Non-pigmented ciliary epithelial cell (primary cell): ENCODE results near the gene SLX9.
"Not testable (repeated sequence)": the region's sequence is repeated elsewhere in the genome, so short reads cannot be mapped to it uniquely, and the experiment has no call there.

ENCODE experiments used
- DNase-seq: peaks from one replicate; pipeline ENCODE4 v3.0.0-alpha.2; 2010; ENCODE audit warnings: low read depth

The SLX9 gene

DNA sequence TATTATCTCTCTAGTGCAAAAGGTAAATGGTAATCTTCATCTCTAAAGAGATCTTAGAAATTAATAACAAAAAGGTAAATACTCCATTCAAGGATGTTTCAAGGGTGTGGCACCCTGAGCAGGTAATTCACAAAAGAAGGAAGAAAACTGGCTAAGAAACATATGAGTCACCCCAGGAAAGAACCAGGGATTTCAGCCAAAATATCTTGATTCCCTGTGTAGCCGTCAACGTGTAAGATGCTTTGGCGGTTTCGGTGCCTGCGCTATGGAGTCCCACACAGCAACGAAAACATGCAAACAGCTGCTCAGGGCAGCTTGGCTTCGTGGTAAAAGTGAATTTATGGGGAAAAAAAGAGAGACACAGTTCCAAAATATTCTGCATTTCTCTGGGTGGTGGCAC lies 22.9 kb upstream of the SLX9 start:
- no peak for DNase-seq

DNA sequence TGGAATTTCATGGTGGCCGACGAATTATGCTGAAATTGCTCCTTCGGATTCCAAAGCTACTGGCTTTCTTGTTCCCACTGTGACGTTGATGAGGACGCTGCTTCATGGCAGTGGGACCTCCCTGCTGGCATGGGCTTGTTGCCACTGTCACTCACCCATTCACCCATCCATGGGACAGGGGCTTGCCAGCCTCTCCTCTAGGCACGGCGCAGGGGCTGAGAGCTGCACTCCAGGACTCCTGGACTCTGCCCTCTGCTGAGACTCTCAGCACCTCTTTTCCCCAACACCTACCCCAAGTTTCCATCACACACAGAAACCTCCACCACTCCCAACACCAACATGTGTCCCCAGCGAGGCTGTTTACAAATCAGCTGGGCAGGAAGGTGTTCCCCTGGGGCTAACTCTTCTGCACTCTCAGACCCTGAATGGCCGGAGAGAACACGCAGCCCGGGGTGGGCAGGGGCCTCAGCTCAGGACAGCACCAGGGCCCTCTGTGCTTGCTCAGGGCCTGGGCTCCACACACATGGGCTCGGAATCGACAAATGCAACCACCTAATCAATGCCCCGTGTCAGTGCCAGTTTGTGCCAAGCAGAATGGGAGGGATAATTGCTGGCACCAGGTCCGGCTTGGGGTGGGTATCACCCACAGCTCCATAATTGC lies 22.3 kb upstream of the SLX9 start:
- no peak for DNase-seq

DNA sequence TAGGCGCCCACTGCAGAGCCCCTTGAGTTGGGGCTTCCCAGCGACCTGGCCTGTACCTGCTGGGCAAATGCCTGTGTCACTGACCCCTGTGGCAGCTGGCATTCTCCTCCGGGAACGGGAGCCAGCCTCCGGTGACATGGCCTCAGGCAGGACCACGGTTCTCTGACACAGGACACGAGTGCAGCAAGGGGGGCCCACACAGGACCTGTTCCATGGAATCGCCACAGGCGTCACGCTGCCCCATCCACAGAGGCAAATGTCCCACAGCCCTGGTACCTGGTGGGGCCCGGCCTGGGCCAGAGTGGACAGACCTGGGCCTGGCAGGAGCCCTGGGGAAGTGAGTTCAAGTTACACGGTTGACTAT lies 21.7 kb upstream of the SLX9 start:
- DNase-seq = no peak

DNA sequence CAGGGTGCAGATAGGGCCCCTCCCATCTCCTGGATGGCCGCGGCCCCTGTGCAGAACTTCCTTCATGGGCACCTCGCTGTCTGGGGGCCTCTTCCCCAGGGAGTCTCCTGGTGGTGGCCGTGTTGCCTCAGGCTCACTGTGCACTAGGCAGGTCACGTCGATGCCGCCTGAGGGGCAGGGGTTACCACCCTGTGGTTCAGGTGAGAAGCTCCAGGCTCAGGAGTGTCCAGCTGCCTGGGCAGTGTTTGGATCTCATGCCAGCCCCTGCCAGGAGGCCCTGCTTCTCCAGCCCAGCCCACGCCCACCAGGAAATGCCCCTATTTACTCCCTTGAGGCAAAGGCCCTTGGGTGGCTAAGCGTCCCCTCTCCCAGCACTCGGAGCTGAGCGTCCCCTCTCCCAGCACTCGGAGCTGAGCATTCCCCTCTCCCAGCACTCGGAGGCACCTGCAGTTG lies 21.2 kb upstream of the SLX9 start:
- DNase-seq = no peak

DNA sequence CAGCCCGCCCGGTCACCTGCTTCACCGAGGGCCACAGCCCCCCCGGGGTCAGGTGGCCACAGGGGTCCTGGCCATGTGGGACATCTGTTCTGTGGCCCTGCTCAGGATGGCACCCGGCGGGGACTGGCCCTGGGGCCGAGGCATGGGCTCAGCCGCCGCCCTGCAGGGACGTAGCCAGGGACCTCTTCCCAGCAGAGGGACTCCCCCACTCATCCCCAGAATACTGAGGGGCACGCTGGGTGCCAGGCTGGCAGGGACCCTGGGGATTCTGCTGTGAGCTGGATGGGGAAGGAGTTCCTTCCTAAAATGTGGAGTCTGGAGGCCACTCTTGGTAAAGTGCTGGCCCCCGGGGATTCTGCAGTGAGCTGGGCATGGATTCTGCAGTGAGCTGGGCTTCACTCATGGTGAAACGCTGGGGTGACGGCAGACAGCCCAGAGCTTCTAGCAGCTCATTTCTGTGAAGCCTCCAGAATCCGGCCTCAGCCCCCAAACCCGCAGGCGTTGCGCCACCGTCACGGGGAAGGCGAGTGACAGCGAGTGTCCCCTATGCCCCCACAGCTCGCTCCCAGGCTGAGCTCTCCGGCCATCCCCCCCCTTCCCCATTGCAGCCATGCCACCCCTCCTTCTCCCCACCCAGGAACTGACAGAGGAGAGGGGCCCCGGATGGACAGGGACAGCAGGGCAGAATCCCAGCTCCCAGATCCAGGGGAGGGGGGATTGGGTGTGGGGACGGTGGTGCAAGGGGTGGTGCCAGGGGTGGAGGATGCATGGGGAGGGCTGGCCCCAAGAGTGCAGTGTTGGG lies 20.5 kb upstream of the SLX9 start:
- no peak for DNase-seq

DNA sequence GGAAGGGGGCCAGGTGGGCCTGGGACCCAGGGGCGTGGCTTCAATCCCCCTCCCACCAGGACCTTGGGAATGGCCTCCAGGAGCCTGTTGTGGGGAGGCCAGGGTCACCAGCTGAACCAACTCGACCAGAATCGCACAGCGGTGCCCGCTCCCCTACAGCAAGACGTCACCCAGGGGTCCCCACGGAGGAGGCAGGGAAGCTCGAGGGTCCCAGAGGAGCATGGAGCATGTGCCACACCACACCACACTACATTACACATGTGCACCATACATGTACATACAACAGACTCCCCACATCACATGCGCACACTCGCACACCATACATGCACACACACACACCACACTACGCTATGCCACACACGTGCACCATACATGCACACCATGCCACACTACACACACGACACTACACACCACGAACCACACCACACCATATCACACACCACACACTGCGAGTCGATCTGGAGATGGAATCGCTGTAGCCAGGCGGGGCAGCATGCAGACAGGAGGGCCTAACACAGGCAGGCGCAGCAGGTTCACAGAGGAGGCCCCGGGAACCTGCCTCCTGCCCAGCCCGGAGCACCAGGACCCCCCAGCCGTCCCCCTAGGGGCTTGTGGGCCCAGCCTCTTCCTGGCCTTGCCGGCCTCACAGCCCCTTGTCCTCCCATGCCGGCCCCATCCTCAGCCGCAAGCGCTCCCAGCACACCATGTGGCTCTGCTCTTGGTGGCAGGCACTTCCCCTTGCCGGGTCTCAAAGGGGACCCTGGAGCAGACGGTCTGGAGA lies 19.7 kb upstream of the SLX9 start:
- no peak for DNase-seq

DNA sequence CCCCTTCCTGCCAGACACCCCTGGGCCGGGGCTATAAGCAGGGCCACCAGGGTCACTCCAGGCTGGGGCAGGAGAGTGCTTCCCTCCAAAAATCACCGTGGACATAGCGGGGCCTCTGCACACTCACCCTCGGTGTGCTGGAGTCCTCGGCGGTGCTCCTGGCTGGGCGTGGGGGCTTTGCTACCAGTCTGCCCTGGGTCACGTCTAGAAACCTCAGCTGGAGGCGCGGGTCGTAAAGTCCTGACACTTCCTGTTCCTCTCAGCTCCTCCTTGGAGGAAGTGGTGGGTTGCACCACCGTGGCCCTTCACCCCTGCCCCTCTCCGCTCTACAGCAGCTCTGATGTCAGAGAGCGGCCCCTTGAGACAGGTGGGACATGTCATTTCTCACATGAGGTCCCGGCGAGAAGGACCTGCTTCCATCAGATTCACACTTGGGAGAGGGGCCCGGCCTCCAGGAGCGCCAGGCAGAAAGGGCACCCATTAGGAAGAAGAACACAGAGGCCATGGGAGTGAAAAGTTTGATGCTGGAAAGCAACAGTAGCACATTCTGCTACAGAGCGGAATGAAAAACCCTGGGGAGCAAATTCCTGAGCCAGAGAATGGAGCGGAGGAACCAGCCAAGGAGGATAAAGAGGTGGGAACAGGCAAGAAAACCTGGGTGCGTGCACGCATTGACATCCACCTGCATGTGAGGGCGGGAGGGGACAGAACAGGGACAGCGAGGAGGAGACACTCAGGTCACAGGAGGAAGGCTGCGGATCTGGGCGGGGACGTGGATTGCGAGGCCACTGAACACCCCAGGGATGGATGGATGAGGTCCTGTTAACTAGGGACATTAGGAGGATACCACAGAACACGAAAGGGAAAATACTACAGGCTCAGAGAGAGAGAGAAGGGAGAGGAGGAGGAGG lies 18.9 kb upstream of the SLX9 start, which contains the start of gene ITGB2:
TSS of gene ITGB2 (minus strand) at position 206 of the 911 bp plus-strand sequence. CDS start 10,117 bp downstream, outside the sequence.
- DNase-seq = no peak

DNA sequence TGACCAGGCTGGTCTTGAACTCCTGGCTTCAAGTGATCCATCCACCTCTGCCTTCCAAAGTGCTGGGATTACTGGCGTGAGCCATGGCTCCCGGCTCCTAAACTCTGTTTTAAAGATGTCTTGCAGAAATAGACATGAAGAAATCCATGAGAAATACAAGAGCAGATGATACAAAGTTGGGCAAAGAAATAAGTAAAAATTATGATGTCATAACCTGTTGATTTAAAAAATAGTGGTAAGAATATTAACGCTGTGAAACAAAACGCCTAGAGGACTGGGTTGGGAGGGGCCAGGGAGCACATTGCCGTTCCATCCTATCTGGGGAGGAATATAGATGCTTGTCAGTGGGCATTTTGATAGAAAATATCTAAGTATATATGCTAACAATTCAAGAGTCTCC lies 17.9 kb upstream of the SLX9 start:
- no peak for DNase-seq

DNA sequence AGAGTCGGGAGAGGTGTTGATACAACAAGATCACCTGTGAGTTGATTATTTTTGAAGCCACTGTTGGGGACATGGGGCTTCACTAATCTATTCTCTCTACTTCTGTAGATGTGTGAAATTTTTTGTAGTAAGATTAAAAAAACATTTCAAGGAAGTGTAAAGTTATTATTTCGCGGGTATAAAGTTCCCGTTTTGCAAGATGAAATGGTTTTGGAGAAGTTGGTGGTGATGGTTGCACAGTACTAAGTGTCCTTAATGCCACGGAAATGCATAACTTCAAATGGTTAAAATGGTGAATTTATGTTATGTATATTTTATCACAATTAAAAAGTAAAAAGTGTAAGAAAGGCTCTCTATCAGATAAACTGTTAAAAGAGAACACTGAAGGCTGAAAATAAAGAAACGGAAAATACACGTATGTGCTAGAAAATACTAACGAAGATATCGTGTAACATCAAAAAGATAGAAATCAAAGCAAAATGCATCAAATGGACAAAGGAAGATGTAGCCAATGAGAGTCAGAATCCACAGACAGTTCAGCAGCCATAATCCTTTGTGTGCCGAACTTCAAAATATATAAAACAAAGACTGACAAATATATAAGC lies 16.2 kb upstream of the SLX9 start:
- no peak for DNase-seq

DNA sequence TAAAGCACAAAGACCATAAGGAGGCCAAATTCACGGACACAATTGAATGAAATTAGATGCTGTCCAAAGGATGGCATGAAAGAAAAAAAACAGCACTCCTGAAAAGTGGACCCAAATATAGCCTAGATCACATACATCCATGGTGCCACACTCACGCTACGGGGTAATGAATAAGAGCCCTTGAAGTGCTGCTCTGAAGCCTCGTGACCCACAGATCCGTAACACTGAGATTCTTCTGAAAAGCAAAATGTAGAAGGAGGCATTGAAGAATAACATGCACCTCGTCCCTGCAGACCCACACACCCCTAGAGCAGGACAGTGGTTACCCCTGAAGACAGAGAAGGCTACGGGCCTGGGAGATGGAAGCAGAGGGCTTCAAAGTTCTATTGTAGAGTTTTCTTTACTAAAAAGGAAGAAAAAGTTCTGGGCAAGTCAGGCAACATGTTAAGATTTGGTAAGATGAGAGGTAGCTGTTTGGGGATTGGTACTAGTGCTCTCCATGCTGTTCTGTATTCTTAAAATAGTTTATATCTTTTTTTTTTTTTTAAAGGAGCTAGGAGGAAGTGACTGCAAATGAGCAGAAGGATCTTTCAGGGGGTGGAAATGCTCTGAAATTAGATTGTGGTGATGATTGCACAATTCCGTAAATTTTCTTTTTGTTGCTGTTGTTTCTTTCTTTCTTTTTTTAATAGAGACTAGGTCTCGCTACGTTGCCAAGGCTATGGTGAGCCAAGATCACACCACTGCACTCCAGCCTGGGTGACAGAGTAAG lies 15.0 kb upstream of the SLX9 start:
- no peak for DNase-seq

DNA sequence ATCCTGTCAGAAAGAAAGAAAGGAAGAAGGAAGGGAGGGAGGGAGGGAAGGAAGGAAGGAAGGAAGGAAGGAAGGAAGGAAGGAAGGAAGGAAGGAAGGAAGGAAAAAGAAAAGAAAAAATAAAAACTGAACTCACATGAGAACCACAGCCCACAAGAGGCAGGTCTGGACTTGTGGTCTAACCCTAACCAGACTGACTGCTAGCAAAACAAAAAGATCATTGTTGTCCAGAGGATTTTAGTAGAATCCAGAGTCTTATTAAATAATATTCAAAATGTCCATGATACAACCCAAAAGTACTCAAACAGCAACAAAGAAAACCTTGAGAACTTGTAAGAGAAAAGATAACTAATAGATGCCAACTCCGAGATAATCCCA lies 14.5 kb upstream of the SLX9 start:
- DNase-seq = no peak

DNA sequence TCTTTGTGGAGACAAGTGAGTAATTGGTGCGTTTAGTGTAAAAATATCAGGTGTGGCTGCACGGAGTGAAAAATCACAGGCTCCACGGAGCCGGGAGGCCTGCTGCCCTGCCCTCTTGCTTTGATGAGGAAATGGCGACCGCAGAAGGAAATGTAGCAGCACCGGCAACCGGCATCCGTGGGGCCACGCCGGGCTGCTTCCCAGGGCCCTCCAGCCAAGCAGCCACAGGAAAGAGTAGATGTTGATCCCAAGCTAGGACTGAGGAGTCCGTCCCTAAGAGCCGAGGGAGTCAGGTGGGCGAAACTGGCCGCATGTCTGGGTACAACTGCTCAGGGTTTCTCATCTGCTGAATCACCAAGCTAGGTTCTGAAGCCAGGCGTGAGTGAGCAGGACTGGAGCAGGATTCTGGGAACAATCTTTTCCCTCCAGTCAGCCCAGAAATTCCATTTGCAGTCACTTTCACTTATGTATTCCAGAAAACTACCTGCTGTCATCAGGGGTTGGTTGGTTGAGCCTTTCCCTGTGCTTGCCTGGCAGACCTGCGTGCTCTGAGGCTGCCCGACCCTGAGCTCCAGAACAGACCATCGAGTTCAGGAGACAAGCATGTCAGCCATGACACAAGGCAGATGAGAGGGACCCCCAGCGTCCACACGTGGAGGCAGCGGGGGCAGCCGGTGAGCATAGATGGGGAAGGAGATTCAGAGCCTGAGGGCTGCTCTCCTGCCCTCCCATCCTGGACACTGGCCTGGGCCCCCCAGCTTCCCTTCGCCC lies 13.3 kb upstream of the SLX9 start:
- DNase-seq = no peak

DNA sequence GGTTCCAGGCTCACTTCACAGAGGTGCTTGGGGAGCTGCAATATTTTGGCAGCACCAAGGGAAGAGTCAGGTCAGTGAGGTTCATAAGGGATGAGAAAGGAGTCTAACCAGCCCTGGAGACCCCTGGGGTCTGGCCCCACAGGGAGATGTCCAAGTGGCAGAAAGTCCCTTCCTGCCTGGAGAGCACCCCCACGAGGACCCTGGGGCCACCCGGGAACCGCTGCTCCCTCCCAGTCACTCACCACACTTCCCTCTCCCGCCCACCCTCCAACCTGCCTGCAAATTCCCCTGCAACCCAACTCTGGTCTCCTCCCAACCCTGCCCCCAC lies 12.6 kb upstream of the SLX9 start:
- DNase-seq = no peak

DNA sequence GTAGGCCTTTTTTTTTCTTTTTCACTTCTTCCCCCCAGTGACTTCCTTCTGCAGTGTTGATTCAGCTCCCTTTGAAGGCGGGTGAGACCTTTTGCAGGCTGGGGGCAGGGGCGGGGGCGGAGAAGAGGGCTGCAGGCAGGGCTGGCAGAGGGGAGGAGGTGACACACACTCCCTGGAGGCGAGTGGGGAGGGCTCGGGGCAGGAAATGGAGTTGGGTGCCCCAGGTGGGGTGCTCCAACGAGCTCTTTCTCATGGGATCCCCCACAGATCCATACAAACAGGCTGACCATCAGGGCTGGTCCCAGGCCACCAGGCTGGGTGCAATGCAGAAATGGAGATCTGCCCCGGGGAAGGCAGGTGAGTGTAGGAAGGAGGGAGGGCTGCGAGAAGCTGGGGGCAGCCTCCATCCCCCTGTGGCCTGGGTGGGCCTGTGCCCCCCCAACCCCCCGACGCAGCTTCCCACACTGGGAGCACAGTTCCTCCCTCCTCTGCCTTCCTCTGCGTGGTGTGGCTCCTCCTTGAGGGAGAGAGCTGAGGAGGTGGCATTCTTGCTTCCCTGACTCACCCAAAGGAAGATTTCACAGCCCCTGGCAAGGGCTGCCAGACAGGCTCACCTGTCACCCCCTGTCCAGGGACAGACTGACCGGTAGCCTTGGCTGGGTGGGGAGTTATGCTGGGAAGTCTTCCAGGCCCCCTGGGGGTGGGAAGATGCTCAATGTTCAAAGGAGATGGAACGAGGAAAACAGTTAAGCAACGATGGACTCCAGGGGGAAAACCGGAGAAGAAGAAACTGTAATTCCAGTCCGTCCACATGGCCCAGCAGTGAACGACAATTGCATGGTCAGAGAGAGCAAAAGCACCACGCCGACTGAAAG lies 12.0 kb upstream of the SLX9 start:
- no peak for DNase-seq

DNA sequence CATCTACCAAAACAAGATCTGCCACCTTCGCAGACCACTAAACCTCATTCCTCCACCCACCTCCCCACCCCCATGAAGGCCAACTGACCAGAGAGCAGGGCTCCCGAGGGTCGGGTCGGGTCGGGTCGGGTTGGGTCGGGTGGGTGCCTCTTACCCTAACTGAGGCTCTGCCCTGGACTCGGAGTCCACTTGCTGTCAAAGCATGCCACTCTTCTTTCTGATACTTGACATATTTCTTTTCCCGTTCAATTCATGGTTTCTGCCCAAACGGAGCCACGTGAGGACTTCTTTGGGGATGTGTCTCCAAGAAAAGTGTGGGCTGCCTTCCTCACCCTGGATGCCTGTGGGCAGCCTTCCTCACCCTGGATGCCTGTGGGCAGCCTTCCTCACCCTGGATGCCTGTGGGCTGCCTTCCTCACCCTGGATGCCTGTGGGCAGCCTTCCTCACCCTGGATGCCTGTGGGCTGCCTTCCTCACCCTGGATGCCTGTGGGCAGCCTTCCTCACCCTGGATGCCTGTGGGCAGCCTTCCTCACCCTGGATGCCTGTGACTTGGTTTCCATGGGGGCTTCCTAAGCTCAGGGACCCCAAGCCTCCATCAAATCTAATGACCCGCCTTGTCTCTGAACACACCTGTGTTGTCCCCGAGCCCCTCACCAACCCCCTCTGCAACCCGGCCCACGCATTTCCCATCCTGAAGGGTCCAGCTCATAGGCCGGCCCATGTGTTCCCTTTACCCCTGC lies 11.2 kb upstream of the SLX9 start:
- not testable (repeated sequence) for DNase-seq

DNA sequence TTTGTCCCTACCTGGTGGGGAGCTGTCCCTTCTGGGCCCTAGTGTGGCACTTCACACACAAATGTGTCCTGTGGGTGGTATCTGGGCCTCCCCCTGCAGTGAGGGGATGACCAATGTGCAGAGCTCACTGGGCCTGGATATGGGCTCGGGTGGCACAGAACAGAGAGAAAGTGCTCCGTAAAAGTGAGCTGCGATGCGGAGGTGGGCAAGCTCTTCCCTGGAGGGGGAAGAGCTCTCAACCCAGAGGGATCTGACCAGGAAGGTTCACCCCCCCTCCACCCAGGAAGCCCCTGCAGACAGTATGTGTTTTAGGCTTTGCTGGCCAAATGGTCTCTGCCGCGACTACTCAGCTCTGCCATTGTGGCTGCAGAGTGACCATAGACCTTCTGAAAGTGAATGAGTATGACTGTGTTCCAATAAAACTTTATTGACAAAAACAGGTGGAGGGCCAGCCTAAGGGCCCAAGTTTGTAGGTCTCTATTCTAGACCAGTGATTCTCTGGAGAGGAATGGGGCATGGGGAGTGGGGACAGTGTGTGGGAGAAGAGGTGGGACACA lies 10.5 kb upstream of the SLX9 start:
- DNase-seq = no peak

DNA sequence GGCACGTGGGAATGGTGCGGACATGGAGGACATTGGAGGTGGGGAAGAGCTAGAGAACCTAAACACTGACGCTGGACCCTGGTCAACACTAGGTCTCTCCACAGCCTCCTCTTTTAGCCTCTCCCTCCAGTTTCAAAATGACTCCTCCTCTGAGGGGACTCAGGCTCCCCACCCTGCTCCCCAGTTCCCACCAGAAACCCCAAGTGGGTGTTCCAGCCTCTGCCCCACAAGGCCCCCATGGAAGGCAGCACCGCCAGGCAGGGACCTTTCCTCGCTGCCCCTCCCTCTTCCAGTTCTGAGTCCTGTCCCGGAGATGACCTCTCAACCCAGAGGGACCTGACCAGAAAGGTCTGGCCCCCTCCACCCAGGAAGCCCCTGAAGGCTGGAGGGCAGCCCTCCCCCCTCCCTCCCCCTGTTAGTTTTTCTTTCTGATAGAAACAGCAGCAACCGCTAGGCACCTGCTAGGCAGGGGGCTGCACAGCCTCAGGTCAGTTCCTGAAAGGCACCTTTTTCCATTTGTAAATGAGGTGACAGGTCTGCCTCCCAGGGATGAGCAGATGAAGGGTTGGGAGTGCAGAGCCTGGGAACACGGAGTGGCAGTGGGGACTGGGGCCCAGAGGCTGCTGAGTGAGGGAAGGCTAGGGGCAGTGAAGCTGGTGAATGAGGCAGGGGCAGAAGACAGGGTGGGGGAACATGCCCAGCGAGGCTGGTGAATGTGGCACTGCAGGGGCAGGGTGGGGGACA lies 9.9 kb upstream of the SLX9 start:
- no peak for DNase-seq
